Endothelial cell of umbilical vein (primary cell): ENCODE measurements around the gene EPHX1.

ENCODE experiments used
- CTCF ChIP-seq, 2 donors: IDR thresholded peaks; 1 replicate in 1 of 2; 2 replicates in 1 of 2; pipeline ENCODE4 v1.5.1; 2011; ENCODE audit warnings: low read length in 2 of 2, mild to moderate bottlenecking in 2 of 2, moderate library complexity in 2 of 2, control low read depth in 1 of 2, inconsistent platforms in 1 of 2, low read depth in 1 of 2; ENCODE audit not compliant: insufficient read depth in 1 of 2; ENCODE audit errors: extremely low read depth in 1 of 2
- POLR2AphosphoS5 ChIP-seq: IDR thresholded peaks from 2 replicates; pipeline ENCODE4 v1.6.1; 2012; ENCODE audit warnings: low read depth, mild to moderate bottlenecking, control low read depth, low read length, moderate library complexity; ENCODE audit not compliant: insufficient read depth

GRCh38 chr1:225878282-225878681 lies 68.4 kb downstream of the EPHX1 start:
- TF ChIP-seq CTCF (IDR thresholded peaks at IDR 0.05; ENCODE audit: extremely low read depth in 1 of 2, insufficient read depth in 1 of 2, low read depth in 1 of 2, low read length in 2 of 2) (no peak), POLR2AphosphoS5 (no peak)
